HG03469 (cell line): Measurements from ENCODE around the gene ZNF385B.
A peak's percentile ranks its signal among the peaks of the same experiment; 100 is the strongest.

Experiments
- ATAC-seq: cut with Tn5 transposase; IDR thresholded peaks from one replicate; pipeline ENCODE4 v1.9.1; 2021; ENCODE audit warnings: mild to moderate bottlenecking, moderate library complexity, moderate number of reproducible peaks; ENCODE audit not compliant: unreplicated experiment

The ZNF385B gene

DNA sequence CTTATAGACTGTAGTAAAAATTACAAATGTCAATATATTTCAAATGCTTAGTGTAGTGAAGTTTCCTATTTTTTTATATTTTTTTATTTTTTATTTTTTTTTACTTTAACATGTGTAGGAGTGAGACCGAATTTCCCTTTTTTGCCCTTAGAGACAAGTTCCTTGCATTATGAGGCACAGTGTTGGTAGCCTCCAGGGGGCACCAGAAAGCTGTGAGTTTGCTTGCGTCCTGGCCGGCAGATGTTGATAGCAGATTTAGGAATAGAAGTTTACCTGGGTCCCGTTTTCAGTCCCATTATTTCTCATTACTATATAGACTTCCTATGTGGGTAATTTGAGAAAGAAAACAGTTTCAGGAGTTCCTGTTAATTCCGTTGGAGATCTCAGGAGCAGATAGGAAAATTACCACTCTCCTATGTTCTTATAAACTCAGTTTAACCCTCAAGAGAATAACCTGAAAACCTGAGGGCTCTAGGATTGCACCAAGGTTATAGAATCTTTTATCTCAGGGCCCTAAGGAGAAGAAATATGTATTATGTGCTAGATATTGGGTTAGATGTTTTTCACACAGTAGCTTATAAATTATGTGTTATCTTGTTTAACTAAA is 439.3 kb downstream of the ZNF385B start:
- peak; percentile 74 for ATAC-seq

DNA sequence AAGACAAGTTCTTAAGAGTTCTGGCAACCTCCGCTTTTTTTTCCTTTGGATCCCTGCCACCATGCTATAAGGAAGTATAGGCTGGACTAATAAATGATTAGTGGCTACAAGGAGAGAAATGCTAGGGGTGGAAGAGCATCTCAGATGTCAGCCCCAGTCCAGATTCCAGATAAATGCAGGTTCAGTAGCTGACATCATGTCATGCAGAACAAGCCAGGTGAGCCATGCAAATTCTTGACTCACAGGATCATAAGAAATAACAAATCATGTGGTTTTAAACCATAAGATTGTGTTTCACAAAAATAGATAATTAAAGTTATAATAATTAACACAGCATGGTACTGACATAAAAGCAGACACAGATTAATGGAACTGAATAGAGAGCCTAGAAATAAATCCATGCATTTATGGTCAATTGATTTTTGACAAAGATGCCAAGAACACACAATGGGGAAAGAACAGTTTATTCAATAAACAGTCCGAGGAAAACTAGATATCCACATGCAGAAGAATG is 443.9 kb downstream of the ZNF385B start:
- ATAC-seq = no peak

- no peak for ATAC-seq
Observed at GRCh38 chr2:179412112-179412511, 449.3 kb downstream of the ZNF385B start.

DNA sequence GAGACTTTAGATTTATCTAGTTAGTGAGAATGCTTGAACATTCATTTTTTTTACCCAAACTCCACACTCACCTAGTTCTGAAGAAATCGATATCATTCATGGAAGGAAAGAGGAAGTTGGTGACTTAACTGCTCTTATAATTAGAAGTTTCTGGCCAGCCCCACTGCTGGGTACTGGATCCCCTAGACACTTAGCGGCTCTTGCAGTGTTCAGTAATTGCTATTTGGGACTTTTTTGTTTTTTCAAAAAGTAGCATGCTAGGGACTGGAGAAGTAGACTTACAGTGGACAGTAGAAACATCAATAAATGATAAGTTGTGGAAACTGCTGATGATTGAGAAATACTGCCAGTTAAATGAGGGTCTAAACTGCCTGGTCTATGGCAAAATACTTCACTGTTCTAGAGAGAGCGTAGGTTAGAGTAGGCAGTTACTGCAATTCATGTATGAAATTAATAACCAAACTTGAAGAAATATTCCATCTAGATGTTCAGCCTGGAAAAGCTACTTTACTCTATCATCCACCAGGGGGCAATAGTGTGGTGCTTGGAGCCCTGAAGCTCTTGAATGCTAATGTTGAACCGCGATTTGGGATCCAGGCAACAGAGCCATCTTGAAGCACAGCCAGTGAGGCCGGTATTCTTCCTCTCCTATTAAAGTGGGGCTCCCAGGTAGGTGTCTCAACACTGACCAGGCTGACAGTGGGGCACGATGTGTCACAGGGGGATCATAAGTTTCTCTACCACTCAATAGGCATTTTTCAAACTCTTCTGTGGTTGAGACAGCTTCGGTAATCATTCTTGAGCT is 450.7 kb downstream of the ZNF385B start:
- ATAC-seq = no peak

GRCh38 chr2:179403624-179404023 is 457.8 kb downstream of the ZNF385B start:
- no peak for ATAC-seq

DNA sequence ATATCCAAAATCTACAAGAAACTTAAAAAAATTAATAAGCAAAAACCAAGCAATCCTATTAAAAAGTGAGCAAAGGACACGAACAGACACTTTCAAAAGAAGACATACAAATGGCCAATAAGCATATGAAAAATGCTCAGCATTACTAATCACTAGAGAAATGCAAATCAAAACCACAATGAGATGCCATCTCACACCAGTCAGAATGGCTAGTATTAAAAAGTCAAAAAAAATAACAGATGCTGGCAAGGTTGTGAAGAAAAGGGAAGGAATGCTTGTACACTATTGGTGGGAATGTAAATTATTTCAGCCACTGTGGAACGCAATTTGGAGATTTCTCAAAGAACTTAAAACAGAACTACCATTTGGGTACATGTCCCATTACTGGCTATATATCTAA is 467.9 kb downstream of the ZNF385B start:
- ATAC-seq = no peak
